ENCODE measurements around the gene EPB41L5.

The EPB41L5 gene

GRCh38 chr2:120034027-120034426, 21.1 kb downstream of the EPB41L5 start:
- Histone ChIP-seq H4K20me1 (ENCODE audit: insufficient read depth, low read length) (no peaks in the 10 kb centered on the region), H3K79me2 (ENCODE audit: insufficient read depth, low read length) (no peaks in the 10 kb centered on the region; the same call in 1 of the 2 replicates), H2AFZ (ENCODE audit: low read length) (no peak overlapping the region), H3K27me3 (ENCODE audit: insufficient read depth, low read length) (no peaks in the 10 kb centered on the region), H3K4me2 (ENCODE audit: low read length) (no peak overlapping the region), H3F3A (ENCODE audit: insufficient read depth, low read length) (no peaks in the 10 kb centered on the region), H3K9me2 (ENCODE audit: low read depth, low read length) (no peaks in the 10 kb centered on the region), H3K36me3 (ENCODE audit: insufficient read depth, low read length) (no peaks in the 10 kb centered on the region), H3K9ac (ENCODE audit: low read length) (no peak overlapping the region), H3K9me3 (ENCODE audit: low read length) (no peaks in the 10 kb centered on the region), H3K4me3 (ENCODE audit: low read depth, low read length, poor library complexity, severe bottlenecking) (no peak overlapping the region), H3K4me1 (ENCODE audit: insufficient read depth, low read length, severe bottlenecking) (no peaks in the 10 kb centered on the region), H3K27ac (ENCODE audit: low read depth, low read length, poor library complexity, severe bottlenecking) (no peak overlapping the region)
- no peak for TF ChIP-seq EZH2 (IDR thresholded peaks at IDR 0.05; ENCODE audit: borderline replicate concordance, low read length)
- no peak for TF ChIP-seq CTCF (IDR thresholded peaks at IDR 0.05; ENCODE audit: low read length)

- H3K9ac ChIP-seq (ENCODE audit: low read length): no peak overlapping the region
- no peak overlapping the region for H3K4me2 ChIP-seq (ENCODE audit: low read length)
- no peaks in the 10 kb centered on the region for H4K20me1 ChIP-seq (ENCODE audit: insufficient read depth, low read length)
- no peaks in the 10 kb centered on the region for H3K4me1 ChIP-seq (ENCODE audit: insufficient read depth, low read length, severe bottlenecking)
- no peaks in the 10 kb centered on the region for H3F3A ChIP-seq (ENCODE audit: insufficient read depth, low read length)
- no peaks in the 10 kb centered on the region for H3K9me3 ChIP-seq (ENCODE audit: low read length)
- H3K4me3 ChIP-seq (ENCODE audit: low read depth, low read length, poor library complexity, severe bottlenecking): no peak overlapping the region
- no peaks in the 10 kb centered on the region for H3K27me3 ChIP-seq (ENCODE audit: insufficient read depth, low read length)
- TF ChIP-seq CTCF (IDR thresholded peaks at IDR 0.05; ENCODE audit: low read length) (no peak), EZH2 (IDR thresholded peaks at IDR 0.05; ENCODE audit: borderline replicate concordance, low read length) (no peak)
- H3K27ac ChIP-seq (ENCODE audit: low read depth, low read length, poor library complexity, severe bottlenecking): no peak overlapping the region
- no peaks in the 10 kb centered on the region; the same call in 1 of the 2 replicates for H3K79me2 ChIP-seq (ENCODE audit: insufficient read depth, low read length)
- no peak overlapping the region for H2AFZ ChIP-seq (ENCODE audit: low read length)
- H3K36me3 ChIP-seq (ENCODE audit: insufficient read depth, low read length): no peaks in the 10 kb centered on the region
- H3K9me2 ChIP-seq (ENCODE audit: low read depth, low read length): no peaks in the 10 kb centered on the region
Measured at GRCh38 chr2:120034621-120035020, 21.7 kb downstream of the EPB41L5 start.

- H3K27me3 ChIP-seq (ENCODE audit: insufficient read depth, low read length): no peaks in the 10 kb centered on the region
- H2AFZ ChIP-seq (ENCODE audit: low read length): no peak overlapping the region
- no peak overlapping the region for H3K27ac ChIP-seq (ENCODE audit: low read depth, low read length, poor library complexity, severe bottlenecking)
- no peaks in the 10 kb centered on the region for H4K20me1 ChIP-seq (ENCODE audit: insufficient read depth, low read length)
- H3K4me1 ChIP-seq (ENCODE audit: insufficient read depth, low read length, severe bottlenecking): no peaks in the 10 kb centered on the region
- no peaks in the 10 kb centered on the region; the same call in 1 of the 2 replicates for H3K79me2 ChIP-seq (ENCODE audit: insufficient read depth, low read length)
- H3K36me3 ChIP-seq (ENCODE audit: insufficient read depth, low read length): no peaks in the 10 kb centered on the region
- no peaks in the 10 kb centered on the region for H3K9me2 ChIP-seq (ENCODE audit: low read depth, low read length)
- no peaks in the 10 kb centered on the region for H3K9me3 ChIP-seq (ENCODE audit: low read length)
- H3F3A ChIP-seq (ENCODE audit: insufficient read depth, low read length): no peaks in the 10 kb centered on the region
- no peak overlapping the region for H3K4me3 ChIP-seq (ENCODE audit: low read depth, low read length, poor library complexity, severe bottlenecking)
- TF ChIP-seq EZH2 (IDR thresholded peaks at IDR 0.05; ENCODE audit: borderline replicate concordance, low read length) (no peak), CTCF (IDR thresholded peaks at IDR 0.05; ENCODE audit: low read length) (no peak)
- H3K9ac ChIP-seq (ENCODE audit: low read length): no peak overlapping the region
- H3K4me2 ChIP-seq (ENCODE audit: low read length): no peak overlapping the region
Measured at GRCh38 chr2:120036145-120036544, 23.3 kb downstream of the EPB41L5 start.
